Astrocyte (in vitro differentiated cells and primary cell): ENCODE results near the gene RAP1A.

Source experiments
- EZH2 ChIP-seq: IDR thresholded peaks from 2 replicates; pipeline ENCODE4 v1.6.1; 2012; ENCODE audit warnings: mild to moderate bottlenecking, low read length, inconsistent platforms; ENCODE audit not compliant: insufficient read depth
- TF ChIP-seq, protein P1 (sequence below): IDR thresholded peaks from 2 replicates; pipeline ENCODE4 v1.5.1; 2011; ENCODE audit warnings: low read depth, mild to moderate bottlenecking, inconsistent platforms, low read length, moderate library complexity; ENCODE audit not compliant: insufficient read depth

DNA sequence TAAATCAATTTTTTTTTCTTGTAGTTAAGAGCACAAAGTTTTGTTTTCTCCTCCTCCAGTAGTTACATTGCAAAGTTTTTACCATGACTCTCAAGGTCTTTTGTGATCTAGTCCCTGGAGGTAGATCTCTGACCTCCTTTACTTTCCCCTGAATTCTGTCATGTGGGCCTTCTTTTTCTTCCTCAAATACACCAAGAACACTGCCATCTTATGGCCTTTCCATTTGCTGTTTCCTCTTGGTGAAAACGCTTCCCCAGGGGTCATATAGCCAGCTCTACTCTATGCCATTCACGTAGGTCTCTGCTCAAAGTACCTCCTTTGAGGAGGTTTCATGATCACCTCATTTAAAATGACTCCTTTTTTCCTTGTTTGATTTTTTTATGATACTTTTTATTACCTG, 138.8 kb downstream of the RAP1A start:
- TF ChIP-seq, protein P1, sequence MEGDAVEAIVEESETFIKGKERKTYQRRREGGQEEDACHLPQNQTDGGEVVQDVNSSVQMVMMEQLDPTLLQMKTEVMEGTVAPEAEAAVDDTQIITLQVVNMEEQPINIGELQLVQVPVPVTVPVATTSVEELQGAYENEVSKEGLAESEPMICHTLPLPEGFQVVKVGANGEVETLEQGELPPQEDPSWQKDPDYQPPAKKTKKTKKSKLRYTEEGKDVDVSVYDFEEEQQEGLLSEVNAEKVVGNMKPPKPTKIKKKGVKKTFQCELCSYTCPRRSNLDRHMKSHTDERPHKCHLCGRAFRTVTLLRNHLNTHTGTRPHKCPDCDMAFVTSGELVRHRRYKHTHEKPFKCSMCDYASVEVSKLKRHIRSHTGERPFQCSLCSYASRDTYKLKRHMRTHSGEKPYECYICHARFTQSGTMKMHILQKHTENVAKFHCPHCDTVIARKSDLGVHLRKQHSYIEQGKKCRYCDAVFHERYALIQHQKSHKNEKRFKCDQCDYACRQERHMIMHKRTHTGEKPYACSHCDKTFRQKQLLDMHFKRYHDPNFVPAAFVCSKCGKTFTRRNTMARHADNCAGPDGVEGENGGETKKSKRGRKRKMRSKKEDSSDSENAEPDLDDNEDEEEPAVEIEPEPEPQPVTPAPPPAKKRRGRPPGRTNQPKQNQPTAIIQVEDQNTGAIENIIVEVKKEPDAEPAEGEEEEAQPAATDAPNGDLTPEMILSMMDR = no peak
- no peak for TF ChIP-seq EZH2
